MM.1S (cell line): ENCODE data around the gene INSRR.

ENCODE experiments used
- DNase-seq: peaks from one replicate; pipeline ENCODE4 v3.0.0-alpha.2; 2015
- H2AFZ ChIP-seq: fragments of 300-600 bp; sonication (generic); 2 replicates; pipeline ENCODE4 v1.6.0; 2016; ENCODE audit warnings: antibody characterized with exemption, low read length
- H3F3A ChIP-seq: fragments of 300-600 bp; sonication (generic); 2 replicates; pipeline ENCODE4 v1.6.1; 2016; ENCODE audit warnings: mild to moderate bottlenecking, antibody characterized with exemption, low read length, moderate library complexity, mixed read lengths; ENCODE audit not compliant: insufficient read depth
- H3K27ac ChIP-seq: fragments of 300-600 bp; sonication (generic); 2 replicates; pipeline ENCODE4 v1.5.1; 2016; ENCODE audit warnings: mild to moderate bottlenecking, low read length
- H3K27me3 ChIP-seq: fragments of 300-600 bp; sonication (generic); replicated peaks from 2 replicates; pipeline ENCODE4 v1.6.0; 2016; ENCODE audit warnings: low read length; ENCODE audit not compliant: insufficient read depth
- H3K36me3 ChIP-seq: fragments of 300-600 bp; sonication (generic); replicated peaks from 2 replicates; pipeline ENCODE4 v1.6.1; 2016; ENCODE audit warnings: mild to moderate bottlenecking, low read length, mixed read lengths; ENCODE audit not compliant: insufficient read depth
- H3K4me1 ChIP-seq: fragments of 300-600 bp; sonication (generic); 2 replicates; pipeline ENCODE4 v1.6.1; 2016; ENCODE audit warnings: low read length, mixed read lengths
- H3K4me2 ChIP-seq: fragments of 300-600 bp; sonication (generic); 2 replicates; pipeline ENCODE4 v1.6.0; 2016; ENCODE audit warnings: low read depth, low read length
- H3K4me3 ChIP-seq: fragments of 300-600 bp; sonication (generic); 2 replicates; pipeline ENCODE4 v1.5.1; 2016; ENCODE audit warnings: low read length, mixed read lengths
- H3K79me2 ChIP-seq: fragments of 300-600 bp; sonication (generic); 2 replicates; pipeline ENCODE4 v1.6.1; 2016; ENCODE audit warnings: mixed run types, low read length, mixed read lengths
- H3K9ac ChIP-seq: fragments of 300-600 bp; sonication (generic); 2 replicates; pipeline ENCODE4 v1.6.1; 2016; ENCODE audit warnings: low read length, mixed read lengths
- H3K9me2 ChIP-seq: fragments of 300-600 bp; sonication (generic); replicated peaks from 2 replicates; pipeline ENCODE4 v1.6.1; 2016; ENCODE audit warnings: mild to moderate bottlenecking, low read length, mixed read lengths; ENCODE audit not compliant: insufficient read depth
- H3K9me3 ChIP-seq: fragments of 300-600 bp; sonication (generic); replicated peaks from 2 replicates; pipeline ENCODE4 v1.6.1; 2016; ENCODE audit warnings: mild to moderate bottlenecking, low read length, mixed read lengths; ENCODE audit not compliant: insufficient read depth
- H4K20me1 ChIP-seq: fragments of 300-600 bp; sonication (generic); 2 replicates; pipeline ENCODE4 v1.6.1; 2016; ENCODE audit warnings: mild to moderate bottlenecking, low read length, moderate library complexity, mixed read lengths; ENCODE audit not compliant: insufficient read depth
- EZH2 ChIP-seq: fragments of 300-600 bp; sonication (generic); optimal IDR thresholded peaks from 2 replicates; pipeline ENCODE3; 2017; ENCODE audit warnings: low read depth, mild to moderate bottlenecking, antibody characterized with exemption, low read length, mixed read lengths
- EZH2phosphoT487 ChIP-seq: fragments of 300-600 bp; sonication (generic); IDR thresholded peaks from 2 replicates; pipeline ENCODE4 v1.6.1; 2018; ENCODE audit warnings: antibody characterized with exemption, low read length
- TF ChIP-seq, protein P1 (sequence below): fragments of 300-600 bp; sonication (generic); IDR thresholded peaks from 2 replicates; pipeline ENCODE4 v1.5.1; 2016; ENCODE audit warnings: antibody characterized with exemption, low read length, mixed read lengths

INSRR gene

GRCh38 chr1:156838972-156839371 lies 19.9 kb downstream of the INSRR start:
- H3K36me3 ChIP-seq = no peaks in the 10 kb centered on the region
- no peaks in the 10 kb centered on the region for H3K4me1 ChIP-seq
- H3K4me2 ChIP-seq = no peak overlapping the region
- no peak overlapping the region for H3K4me3 ChIP-seq
- H3K79me2 ChIP-seq = no peaks in the 10 kb centered on the region
- no peaks in the 10 kb centered on the region for H4K20me1 ChIP-seq
- no peak overlapping the region for H2AFZ ChIP-seq
- no peaks in the 10 kb centered on the region for H3K9me3 ChIP-seq
- TF ChIP-seq EZH2 = no peak
- TF ChIP-seq, protein P1, sequence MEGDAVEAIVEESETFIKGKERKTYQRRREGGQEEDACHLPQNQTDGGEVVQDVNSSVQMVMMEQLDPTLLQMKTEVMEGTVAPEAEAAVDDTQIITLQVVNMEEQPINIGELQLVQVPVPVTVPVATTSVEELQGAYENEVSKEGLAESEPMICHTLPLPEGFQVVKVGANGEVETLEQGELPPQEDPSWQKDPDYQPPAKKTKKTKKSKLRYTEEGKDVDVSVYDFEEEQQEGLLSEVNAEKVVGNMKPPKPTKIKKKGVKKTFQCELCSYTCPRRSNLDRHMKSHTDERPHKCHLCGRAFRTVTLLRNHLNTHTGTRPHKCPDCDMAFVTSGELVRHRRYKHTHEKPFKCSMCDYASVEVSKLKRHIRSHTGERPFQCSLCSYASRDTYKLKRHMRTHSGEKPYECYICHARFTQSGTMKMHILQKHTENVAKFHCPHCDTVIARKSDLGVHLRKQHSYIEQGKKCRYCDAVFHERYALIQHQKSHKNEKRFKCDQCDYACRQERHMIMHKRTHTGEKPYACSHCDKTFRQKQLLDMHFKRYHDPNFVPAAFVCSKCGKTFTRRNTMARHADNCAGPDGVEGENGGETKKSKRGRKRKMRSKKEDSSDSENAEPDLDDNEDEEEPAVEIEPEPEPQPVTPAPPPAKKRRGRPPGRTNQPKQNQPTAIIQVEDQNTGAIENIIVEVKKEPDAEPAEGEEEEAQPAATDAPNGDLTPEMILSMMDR = peak; percentile 99
- H3K9ac ChIP-seq = no peak overlapping the region
- peak; percentile 43 for DNase-seq
- no peaks in the 10 kb centered on the region for H3F3A ChIP-seq
- H3K27ac ChIP-seq = no peak overlapping the region
- no peaks in the 10 kb centered on the region for H3K9me2 ChIP-seq
- H3K27me3 ChIP-seq = peaks cover 53% of the 10 kb centered on the region

DNA sequence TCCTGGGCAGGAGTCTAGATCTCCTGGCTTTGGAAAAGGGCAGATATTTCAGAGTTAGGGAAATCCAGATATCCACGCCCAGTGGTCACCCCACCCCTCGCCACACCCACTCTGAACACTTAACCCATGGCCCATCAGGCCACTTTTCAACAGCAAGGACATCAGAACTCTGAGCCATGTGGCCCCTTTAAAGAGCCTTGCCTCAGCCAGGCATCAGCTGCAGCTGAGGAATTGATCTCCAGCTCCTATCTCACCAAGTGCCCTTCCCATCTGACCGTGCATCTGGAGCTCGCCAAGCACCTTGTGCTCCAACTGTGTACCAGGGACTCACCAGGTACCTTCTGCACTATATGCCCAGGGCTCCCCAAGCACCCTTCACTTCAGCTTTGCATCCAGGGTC lies 22.0 kb downstream of the INSRR start:
- Histone ChIP-seq H3K4me1 (no peaks in the 10 kb centered on the region), H3K27me3 (peaks cover 42% of the 10 kb centered on the region)
- TF ChIP-seq, protein P1 = no peak
- TF ChIP-seq EZH2phosphoT487 = no peak
- no peak for TF ChIP-seq EZH2

DNA sequence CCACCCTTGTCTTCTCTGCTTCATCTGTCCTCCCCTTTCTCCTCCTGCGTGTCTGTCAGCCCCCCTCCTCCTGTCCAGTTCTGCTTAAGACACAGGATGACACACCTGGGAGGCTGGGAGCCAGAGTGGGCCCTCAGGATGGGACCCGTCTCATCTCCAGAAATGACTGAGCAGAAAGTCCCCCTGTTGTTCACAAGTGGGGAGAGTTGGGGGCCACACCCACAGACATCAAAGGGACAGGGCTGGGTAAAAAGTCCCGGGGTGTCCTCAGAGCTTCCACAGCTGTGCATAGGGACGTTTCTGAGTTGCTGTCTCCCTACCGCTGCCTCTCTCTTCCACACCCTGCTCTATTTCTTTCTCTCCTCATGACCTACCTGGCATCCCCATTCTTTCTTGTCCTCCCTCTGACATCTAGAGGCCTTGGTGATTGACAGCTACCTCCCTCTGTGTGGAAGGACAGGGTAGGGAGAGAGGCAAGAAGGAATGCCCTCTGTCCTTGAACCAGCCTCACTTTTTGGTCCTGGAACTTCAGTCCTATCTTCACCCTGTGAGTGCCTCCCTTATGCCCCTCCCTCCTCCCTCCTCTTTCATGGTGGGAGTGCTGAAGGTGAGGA lies 22.8 kb downstream of the INSRR start:
- Histone ChIP-seq H3K4me2 (no peak overlapping the region), H4K20me1 (no peaks in the 10 kb centered on the region), H2AFZ (no peak overlapping the region), H3F3A (no peaks in the 10 kb centered on the region), H3K36me3 (no peaks in the 10 kb centered on the region), H3K27ac (no peak overlapping the region), H3K9me3 (no peaks in the 10 kb centered on the region), H3K9ac (no peak overlapping the region), H3K79me2 (no peaks in the 10 kb centered on the region), H3K9me2 (no peaks in the 10 kb centered on the region), H3K4me1 (no peaks in the 10 kb centered on the region), H3K4me3 (no peak overlapping the region), H3K27me3 (peaks cover 34% of the 10 kb centered on the region)
- no peak for TF ChIP-seq EZH2phosphoT487
- TF ChIP-seq, protein P1 = no peak
- TF ChIP-seq EZH2 = no peak
- no peak for DNase-seq

More for the DNA sequence above, 22.0 kb downstream of the INSRR start:
- Histone ChIP-seq H3K4me3 (no peak overlapping the region), H3K4me2 (no peak overlapping the region), H3K79me2 (no peaks in the 10 kb centered on the region), H3K9me3 (no peaks in the 10 kb centered on the region), H3K36me3 (no peaks in the 10 kb centered on the region), H3K9ac (no peak overlapping the region), H3F3A (no peaks in the 10 kb centered on the region), H3K9me2 (no peaks in the 10 kb centered on the region), H3K27ac (no peak overlapping the region), H2AFZ (no peak overlapping the region), H4K20me1 (no peaks in the 10 kb centered on the region)
- no peak for DNase-seq
